SU-DHL-6 (cell line): ENCODE data around the gene INO80D.

Source experiments
- EZH2phosphoT487 ChIP-seq: fragments of 200-600 bp; sonication (generic), shearing (Covaris generic); conservative IDR thresholded peaks from 2 replicates; pipeline ENCODE4 v1.6.1; 2018; ENCODE audit warnings: mild to moderate bottlenecking, antibody characterized with exemption, low read length, moderate library complexity, mixed read lengths
- TF ChIP-seq, protein P1 (sequence below): fragments of 200-600 bp; sonication (generic); IDR thresholded peaks from one replicate; pipeline ENCODE4 v1.5.1; 2017; ENCODE audit warnings: antibody characterized with exemption, mild to moderate bottlenecking, low read length, moderate library complexity; ENCODE audit not compliant: insufficient read depth, poor library complexity, severe bottlenecking

- TF ChIP-seq, protein P1, sequence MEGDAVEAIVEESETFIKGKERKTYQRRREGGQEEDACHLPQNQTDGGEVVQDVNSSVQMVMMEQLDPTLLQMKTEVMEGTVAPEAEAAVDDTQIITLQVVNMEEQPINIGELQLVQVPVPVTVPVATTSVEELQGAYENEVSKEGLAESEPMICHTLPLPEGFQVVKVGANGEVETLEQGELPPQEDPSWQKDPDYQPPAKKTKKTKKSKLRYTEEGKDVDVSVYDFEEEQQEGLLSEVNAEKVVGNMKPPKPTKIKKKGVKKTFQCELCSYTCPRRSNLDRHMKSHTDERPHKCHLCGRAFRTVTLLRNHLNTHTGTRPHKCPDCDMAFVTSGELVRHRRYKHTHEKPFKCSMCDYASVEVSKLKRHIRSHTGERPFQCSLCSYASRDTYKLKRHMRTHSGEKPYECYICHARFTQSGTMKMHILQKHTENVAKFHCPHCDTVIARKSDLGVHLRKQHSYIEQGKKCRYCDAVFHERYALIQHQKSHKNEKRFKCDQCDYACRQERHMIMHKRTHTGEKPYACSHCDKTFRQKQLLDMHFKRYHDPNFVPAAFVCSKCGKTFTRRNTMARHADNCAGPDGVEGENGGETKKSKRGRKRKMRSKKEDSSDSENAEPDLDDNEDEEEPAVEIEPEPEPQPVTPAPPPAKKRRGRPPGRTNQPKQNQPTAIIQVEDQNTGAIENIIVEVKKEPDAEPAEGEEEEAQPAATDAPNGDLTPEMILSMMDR = no peak
- TF ChIP-seq EZH2phosphoT487 = no peak
These were observed 29.1 kb upstream of the INO80D start for GRCh38 chr2:206115026-206115578.
